GM23338 (cell line): Measurements from ENCODE around the gene LRRC42. TPM values are rescaled to one million over a fixed set of nuclear protein-coding genes. Genes with fewer than 3 reads are reported as not detected.

Source experiments
- ATAC-seq: fragments of 200-7000 bp; cut with Tn5 transposase; 3 replicates; pipeline ENCODE4 v1.9.1; 2020
- DNase-seq: peaks from one replicate; pipeline ENCODE4 v3.0.0-alpha.2; 2015; ENCODE audit warnings: low spot score
- H2AFZ ChIP-seq: fragments of 200-600 bp; sonication (generic); 2 replicates; pipeline ENCODE4 v1.8.0; 2016; ENCODE audit warnings: antibody characterized with exemption, mild to moderate bottlenecking, moderate library complexity
- H3F3A ChIP-seq: fragments of 200-600 bp; sonication (generic); replicated peaks from 2 replicates; pipeline ENCODE4 v1.8.0; 2017; ENCODE audit warnings: antibody characterized with exemption, mixed run types, low read depth
- H3K27ac ChIP-seq: fragments of 200-600 bp; sonication (generic); 2 replicates; pipeline ENCODE4 v1.6.1; 2016; ENCODE audit warnings: low read depth
- H3K27me3 ChIP-seq: fragments of 200-600 bp; sonication (generic); 2 replicates; pipeline ENCODE4 v1.8.0; 2016; ENCODE audit warnings: mild to moderate bottlenecking, mixed run types, moderate library complexity; ENCODE audit not compliant: insufficient read depth
- H3K36me3 ChIP-seq: fragments of 200-600 bp; sonication (generic); 2 replicates; pipeline ENCODE4 v1.8.0; 2016; ENCODE audit warnings: mild to moderate bottlenecking; ENCODE audit not compliant: insufficient read depth
- H3K4me1 ChIP-seq: fragments of 200-600 bp; sonication (generic); 2 replicates; pipeline ENCODE4 v1.8.0; 2016; ENCODE audit warnings: mild to moderate bottlenecking, moderate library complexity; ENCODE audit not compliant: insufficient read depth
- H3K4me2 ChIP-seq: fragments of 200-600 bp; sonication (generic); 2 replicates; pipeline ENCODE4 v1.7.1; 2017; ENCODE audit warnings: mixed run types
- H3K4me3 ChIP-seq: fragments of 200-600 bp; sonication (generic); 2 replicates; pipeline ENCODE4 v1.6.1; 2016; ENCODE audit warnings: mixed run types
- H3K79me2 ChIP-seq: fragments of 200-600 bp; sonication (generic); replicated peaks from 2 replicates; pipeline ENCODE4 v1.8.0; 2017; ENCODE audit warnings: mild to moderate bottlenecking; ENCODE audit not compliant: insufficient read depth
- H3K9me2 ChIP-seq: fragments of 200-600 bp; sonication (generic); 2 replicates; pipeline ENCODE4 v1.8.0; 2017; ENCODE audit not compliant: insufficient read depth
- H4K20me1 ChIP-seq: fragments of 200-600 bp; sonication (generic); replicated peaks from 2 replicates; pipeline ENCODE4 v1.8.0; 2017; ENCODE audit warnings: mild to moderate bottlenecking; ENCODE audit not compliant: insufficient read depth
- H3K27ac Mint-ChIP-seq: 2 replicates; pipeline ENCODE4 v1.8.0; 2020; ENCODE audit warnings: inconsistent platforms, mild to moderate bottlenecking, moderate library complexity, mixed read lengths
- H3K27me3 Mint-ChIP-seq: 3 replicates; pipeline ENCODE4 v1.8.0; 2022; ENCODE audit warnings: low read depth, mild to moderate bottlenecking, moderate library complexity, mixed read lengths, inconsistent platforms; ENCODE audit not compliant: insufficient read depth, poor library complexity
- H3K36me3 Mint-ChIP-seq: 3 replicates; pipeline ENCODE4 v1.8.0; 2021; ENCODE audit warnings: low read depth, mild to moderate bottlenecking, inconsistent platforms, moderate library complexity, mixed read lengths
- H3K4me1 Mint-ChIP-seq: 3 replicates; pipeline ENCODE4 v1.8.0; 2020; ENCODE audit warnings: mild to moderate bottlenecking, inconsistent platforms, mixed read lengths
- H3K4me3 Mint-ChIP-seq: 3 replicates; pipeline ENCODE4 v1.8.0; 2021; ENCODE audit warnings: moderate library complexity, mild to moderate bottlenecking, inconsistent platforms, mixed read lengths
- H3K9me3 Mint-ChIP-seq: 3 replicates; pipeline ENCODE4 v1.8.0; 2020; ENCODE audit warnings: moderate library complexity, mild to moderate bottlenecking, inconsistent platforms, mixed read lengths
- CREB1 ChIP-seq: fragments of 250-450 bp; sonication (Bioruptor Pico); IDR thresholded peaks from 2 replicates; pipeline ENCODE4 v1.5.0; 2020; ENCODE audit warnings: low read depth, mild to moderate bottlenecking, moderate library complexity
- CTCF ChIP-seq, 2 experiments: fragments of 200-600 bp in 1 of 2; sonication (generic) in 1 of 2; conservative IDR thresholded peaks; 2 replicates each; pipeline versions ENCODE4 v1.5.1 to v1.6.1; 2016 to 2017; ENCODE audit warnings: antibody characterized with exemption in 2 of 2, low read depth in 2 of 2, mild to moderate bottlenecking in 2 of 2, moderate library complexity in 1 of 2
- EZH2phosphoT487 ChIP-seq: fragments of 200-600 bp; sonication (generic); IDR thresholded peaks from one replicate; pipeline ENCODE4 v1.8.1; 2018; ENCODE audit warnings: antibody characterized with exemption; ENCODE audit not compliant: unreplicated experiment
- JUNB ChIP-seq: IDR thresholded peaks from one replicate; pipeline ENCODE4 v1.6.1; 2016; ENCODE audit warnings: antibody characterized with exemption; ENCODE audit not compliant: unreplicated experiment
- NANOG ChIP-seq: IDR thresholded peaks from 2 replicates; pipeline ENCODE4 v1.6.1; 2016; ENCODE audit warnings: antibody characterized with exemption, borderline replicate concordance
- REST ChIP-seq: IDR thresholded peaks from one replicate; pipeline ENCODE4 v1.6.1; 2018; ENCODE audit warnings: antibody characterized with exemption; ENCODE audit not compliant: unreplicated experiment
- ZNF114 ChIP-seq: fragments of 250-450 bp; sonication (Bioruptor Pico); IDR thresholded peaks from 2 replicates; pipeline ENCODE4 v1.5.0; 2020; ENCODE audit warnings: mild to moderate bottlenecking, moderate library complexity
- ZNF331 ChIP-seq: fragments of 250-450 bp; sonication (Bioruptor Pico); IDR thresholded peaks from 2 replicates; pipeline ENCODE4 v1.5.0; 2020; ENCODE audit warnings: low read depth, mild to moderate bottlenecking, moderate library complexity
- polyA plus RNA-seq: library from polyadenylated mRNA; unstranded; fragments of >200 nt; fragmentation: Nextera tagmentation; extraction: Ambion mirVana; gene quantifications from 2 replicates; pipeline ENCODE4 v1.2.1, GENCODE V29; 2016
- total RNA-seq: library from RNA; depleted of rRNA; stranded (reverse); fragments of >200 nt; shearing (Covaris generic); gene quantifications from 2 replicates; pipeline ENCODE4 v1.2.3, GENCODE V29; 2014
- TF ChIP-seq, protein P1 (sequence below): fragments of 250-450 bp; sonication (Bioruptor Pico); IDR thresholded peaks from 2 replicates; pipeline ENCODE4 v1.5.0; 2020; ENCODE audit warnings: mild to moderate bottlenecking, moderate library complexity
- TF ChIP-seq, protein P2 (sequence below): IDR thresholded peaks from 2 replicates; pipeline ENCODE4 v1.6.1; 2016; ENCODE audit warnings: antibody characterized with exemption

Gene LRRC42
- total and polyA plus RNA-seq, 2 experiments from 2014 or later: 25.9 to 48.1 TPM

DNA sequence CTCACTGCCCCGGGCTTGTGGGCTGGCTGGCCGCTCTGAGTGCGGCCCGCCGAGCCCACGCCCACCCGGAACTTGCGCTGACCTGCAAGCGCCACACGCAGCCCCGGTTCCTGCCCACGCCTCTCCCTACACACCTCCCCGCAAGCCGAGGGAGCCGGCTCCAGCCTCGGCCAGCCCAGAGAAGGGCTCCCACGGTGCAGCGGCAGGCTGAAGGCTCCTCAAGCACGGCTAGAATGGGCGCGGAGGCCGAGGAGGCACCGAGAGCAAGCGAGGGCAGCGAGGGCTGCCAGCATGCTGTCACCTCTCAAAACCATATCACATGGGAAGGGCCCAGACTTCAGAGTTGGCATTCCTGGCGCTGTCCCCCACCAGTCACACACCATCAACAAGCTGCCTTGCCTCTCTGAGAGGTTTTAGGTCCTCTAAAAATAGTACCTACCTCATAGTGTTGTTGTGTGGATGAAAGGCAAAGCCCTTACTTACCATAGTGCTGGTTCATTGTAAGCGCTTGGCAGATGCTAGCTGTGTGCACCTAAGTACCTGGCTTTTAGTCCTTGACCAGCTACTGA is 58.4 kb downstream of the LRRC42 start (continued):
- TF ChIP-seq REST: no peak

DNA sequence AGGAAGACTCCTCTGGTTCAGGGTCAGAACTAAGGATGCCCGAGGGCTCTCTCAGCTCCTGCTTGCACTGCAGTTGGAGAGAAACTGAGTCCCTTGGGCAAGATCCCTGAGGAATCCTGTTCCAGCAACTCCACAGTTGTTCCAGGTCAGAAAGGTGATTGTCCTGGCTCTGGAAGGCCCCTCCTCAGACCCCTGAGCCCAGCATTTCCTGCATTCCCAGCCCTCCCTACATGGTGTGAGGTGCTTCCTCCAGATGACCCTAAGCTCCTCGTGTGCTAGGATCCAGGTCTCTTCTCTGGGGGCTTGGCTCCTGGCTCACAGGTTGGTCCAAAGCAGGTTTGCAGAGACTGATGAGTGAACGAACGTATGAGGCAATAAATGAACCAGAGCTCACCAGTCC is 60.4 kb downstream of the LRRC42 start:
- no peaks in the 10 kb centered on the region for H3K79me2 ChIP-seq

More for the DNA sequence above, 60.4 kb downstream of the LRRC42 start:
- DNase-seq (no peak), ATAC-seq (no peak)
- H3K27me3 Mint-ChIP-seq: peaks cover 3% of the 10 kb centered on the region
- H3K4me2 ChIP-seq: no peak overlapping the region
- no peaks in the 10 kb centered on the region for H3F3A ChIP-seq
- no peak overlapping the region for H3K27ac ChIP-seq
- H3K4me3 ChIP-seq: no peak overlapping the region
- no peak overlapping the region for H2AFZ ChIP-seq
- peaks cover 14% of the 10 kb centered on the region for H3K9me3 Mint-ChIP-seq
- no peaks in the 10 kb centered on the region for H3K4me1 Mint-ChIP-seq
- no peaks in the 10 kb centered on the region for H3K27me3 ChIP-seq
- no peaks in the 10 kb centered on the region; the same call in 1 of the 2 replicates for H3K9me2 ChIP-seq
- no peak overlapping the region for H3K4me3 Mint-ChIP-seq
- no peaks in the 10 kb centered on the region for H4K20me1 ChIP-seq
- H3K36me3 Mint-ChIP-seq: no peaks in the 10 kb centered on the region
- H3K4me1 ChIP-seq: no peaks in the 10 kb centered on the region
- no peak for TF ChIP-seq CTCF (conservative IDR thresholded peaks at IDR 0.05; ENCODE audit: low read depth in 2 of 2)
- TF ChIP-seq CREB1 (CRISPR knock-in tag): no peak
- no peak for TF ChIP-seq EZH2phosphoT487
- TF ChIP-seq ZNF114: no peak
- TF ChIP-seq, protein P1, sequence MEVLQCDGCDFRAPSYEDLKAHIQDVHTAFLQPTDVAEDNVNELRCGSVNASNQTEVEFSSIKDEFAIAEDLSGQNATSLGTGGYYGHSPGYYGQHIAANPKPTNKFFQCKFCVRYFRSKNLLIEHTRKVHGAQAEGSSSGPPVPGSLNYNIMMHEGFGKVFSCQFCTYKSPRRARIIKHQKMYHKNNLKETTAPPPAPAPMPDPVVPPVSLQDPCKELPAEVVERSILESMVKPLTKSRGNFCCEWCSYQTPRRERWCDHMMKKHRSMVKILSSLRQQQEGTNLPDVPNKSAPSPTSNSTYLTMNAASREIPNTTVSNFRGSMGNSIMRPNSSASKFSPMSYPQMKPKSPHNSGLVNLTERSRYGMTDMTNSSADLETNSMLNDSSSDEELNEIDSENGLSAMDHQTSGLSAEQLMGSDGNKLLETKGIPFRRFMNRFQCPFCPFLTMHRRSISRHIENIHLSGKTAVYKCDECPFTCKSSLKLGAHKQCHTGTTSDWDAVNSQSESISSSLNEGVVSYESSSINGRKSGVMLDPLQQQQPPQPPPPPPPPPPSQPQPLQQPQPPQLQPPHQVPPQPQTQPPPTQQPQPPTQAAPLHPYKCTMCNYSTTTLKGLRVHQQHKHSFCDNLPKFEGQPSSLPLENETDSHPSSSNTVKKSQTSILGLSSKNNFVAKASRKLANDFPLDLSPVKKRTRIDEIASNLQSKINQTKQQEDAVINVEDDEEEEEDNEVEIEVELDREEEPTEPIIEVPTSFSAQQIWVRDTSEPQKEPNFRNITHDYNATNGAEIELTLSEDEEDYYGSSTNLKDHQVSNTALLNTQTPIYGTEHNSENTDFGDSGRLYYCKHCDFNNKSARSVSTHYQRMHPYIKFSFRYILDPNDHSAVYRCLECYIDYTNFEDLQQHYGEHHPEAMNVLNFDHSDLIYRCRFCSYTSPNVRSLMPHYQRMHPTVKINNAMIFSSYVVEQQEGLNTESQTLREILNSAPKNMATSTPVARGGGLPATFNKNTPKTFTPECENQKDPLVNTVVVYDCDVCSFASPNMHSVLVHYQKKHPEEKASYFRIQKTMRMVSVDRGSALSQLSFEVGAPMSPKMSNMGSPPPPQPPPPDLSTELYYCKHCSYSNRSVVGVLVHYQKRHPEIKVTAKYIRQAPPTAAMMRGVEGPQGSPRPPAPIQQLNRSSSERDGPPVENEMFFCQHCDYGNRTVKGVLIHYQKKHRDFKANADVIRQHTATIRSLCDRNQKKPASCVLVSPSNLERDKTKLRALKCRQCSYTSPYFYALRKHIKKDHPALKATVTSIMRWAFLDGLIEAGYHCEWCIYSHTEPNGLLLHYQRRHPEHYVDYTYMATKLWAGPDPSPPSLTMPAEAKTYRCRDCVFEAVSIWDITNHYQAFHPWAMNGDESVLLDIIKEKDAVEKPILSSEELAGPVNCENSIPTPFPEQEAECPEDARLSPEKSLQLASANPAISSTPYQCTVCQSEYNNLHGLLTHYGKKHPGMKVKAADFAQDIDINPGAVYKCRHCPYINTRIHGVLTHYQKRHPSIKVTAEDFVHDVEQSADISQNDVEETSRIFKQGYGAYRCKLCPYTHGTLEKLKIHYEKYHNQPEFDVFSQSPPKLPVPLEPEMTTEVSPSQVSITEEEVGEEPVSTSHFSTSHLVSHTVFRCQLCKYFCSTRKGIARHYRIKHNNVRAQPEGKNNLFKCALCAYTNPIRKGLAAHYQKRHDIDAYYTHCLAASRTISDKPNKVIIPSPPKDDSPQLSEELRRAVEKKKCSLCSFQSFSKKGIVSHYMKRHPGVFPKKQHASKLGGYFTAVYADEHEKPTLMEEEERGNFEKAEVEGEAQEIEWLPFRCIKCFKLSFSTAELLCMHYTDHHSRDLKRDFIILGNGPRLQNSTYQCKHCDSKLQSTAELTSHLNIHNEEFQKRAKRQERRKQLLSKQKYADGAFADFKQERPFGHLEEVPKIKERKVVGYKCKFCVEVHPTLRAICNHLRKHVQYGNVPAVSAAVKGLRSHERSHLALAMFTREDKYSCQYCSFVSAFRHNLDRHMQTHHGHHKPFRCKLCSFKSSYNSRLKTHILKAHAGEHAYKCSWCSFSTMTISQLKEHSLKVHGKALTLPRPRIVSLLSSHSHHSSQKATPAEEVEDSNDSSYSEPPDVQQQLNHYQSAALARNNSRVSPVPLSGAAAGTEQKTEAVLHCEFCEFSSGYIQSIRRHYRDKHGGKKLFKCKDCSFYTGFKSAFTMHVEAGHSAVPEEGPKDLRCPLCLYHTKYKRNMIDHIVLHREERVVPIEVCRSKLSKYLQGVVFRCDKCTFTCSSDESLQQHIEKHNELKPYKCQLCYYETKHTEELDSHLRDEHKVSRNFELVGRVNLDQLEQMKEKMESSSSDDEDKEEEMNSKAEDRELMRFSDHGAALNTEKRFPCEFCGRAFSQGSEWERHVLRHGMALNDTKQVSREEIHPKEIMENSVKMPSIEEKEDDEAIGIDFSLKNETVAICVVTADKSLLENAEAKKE (CRISPR knock-in tag): no peak
- TF ChIP-seq, protein P2, sequence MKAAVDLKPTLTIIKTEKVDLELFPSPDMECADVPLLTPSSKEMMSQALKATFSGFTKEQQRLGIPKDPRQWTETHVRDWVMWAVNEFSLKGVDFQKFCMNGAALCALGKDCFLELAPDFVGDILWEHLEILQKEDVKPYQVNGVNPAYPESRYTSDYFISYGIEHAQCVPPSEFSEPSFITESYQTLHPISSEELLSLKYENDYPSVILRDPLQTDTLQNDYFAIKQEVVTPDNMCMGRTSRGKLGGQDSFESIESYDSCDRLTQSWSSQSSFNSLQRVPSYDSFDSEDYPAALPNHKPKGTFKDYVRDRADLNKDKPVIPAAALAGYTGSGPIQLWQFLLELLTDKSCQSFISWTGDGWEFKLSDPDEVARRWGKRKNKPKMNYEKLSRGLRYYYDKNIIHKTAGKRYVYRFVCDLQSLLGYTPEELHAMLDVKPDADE: no peak
- TF ChIP-seq JUNB: no peak
- TF ChIP-seq NANOG: no peak
- no peak for TF ChIP-seq ZNF331 (CRISPR knock-in tag)
- H3K27ac Mint-ChIP-seq: no peak overlapping the region
- H3K36me3 ChIP-seq: no peaks in the 10 kb centered on the region
